HEK293 (cell line): ENCODE measurements around the gene RAB7B.

Source experiments
- CTCF ChIA-PET: fragments of 350-600 bp; formaldehyde crosslinking; extraction: SDS; loops from one replicate; lab custom pipeline; 2021; ENCODE audit warnings: antibody characterized with exemption; lab: Yijun Ruan, JAX
- POLR2A ChIA-PET: fragments of 300-600 bp; formaldehyde crosslinking; extraction: SDS; loops from one replicate; lab custom pipeline; 2020; ENCODE audit warnings: antibody characterized with exemption, inconsistent platforms; lab: Yijun Ruan, JAX
- H3K27ac ChIP-seq: fragments of 200-500 bp; sonication (Bioruptor generic); 2 replicates; pipeline ENCODE4 v1.5.1; 2014; ENCODE audit warnings: low read depth, low read length, control low read depth, inconsistent platforms; ENCODE audit errors: extremely low read depth
- H3K36me3 ChIP-seq, 2 experiments: fragments of 200-500 bp in 1 of 2; sonication (Bioruptor generic) in 1 of 2; 1 replicate in 1 of 2; 2 replicates in 1 of 2; pipeline ENCODE4 v1.5.1; 2014 to 2017; ENCODE audit warnings: inconsistent platforms in 2 of 2, low read length in 2 of 2; ENCODE audit not compliant: control insufficient read depth in 2 of 2, insufficient read depth in 1 of 2
- H3K4me1 ChIP-seq: fragments of 200-500 bp; sonication (Bioruptor generic); 2 replicates; pipeline ENCODE4 v1.5.1; 2014; ENCODE audit warnings: mild to moderate bottlenecking, low read length, inconsistent platforms; ENCODE audit not compliant: control insufficient read depth, insufficient read depth
- H3K4me3 ChIP-seq: 2 replicates; pipeline ENCODE4 v1.5.1; 2011; ENCODE audit warnings: low read depth, mild to moderate bottlenecking, control low read depth, low read length, moderate library complexity
- H3K9me3 ChIP-seq: fragments of 200-500 bp; sonication (Bioruptor generic); 2 replicates; pipeline ENCODE4 v1.5.1; 2014; ENCODE audit warnings: low read depth, low read length, inconsistent platforms; ENCODE audit not compliant: control insufficient read depth, insufficient read depth
- BCL6B ChIP-seq: fragments of 450-650 bp; formaldehyde crosslinking; IDR thresholded peaks from 2 replicates; pipeline ENCODE4 v1.5.1; 2017; ENCODE audit warnings: missing biosample characterization, missing genetic modification characterization
- GFI1B ChIP-seq: fragments of 450-650 bp; formaldehyde crosslinking; IDR thresholded peaks from 2 replicates; pipeline ENCODE4 v1.5.1; 2016; ENCODE audit warnings: missing biosample characterization, missing genetic modification characterization
- KLF8 ChIP-seq: fragments of 450-650 bp; formaldehyde crosslinking; IDR thresholded peaks from 2 replicates; pipeline ENCODE4 v1.5.1; 2016; ENCODE audit warnings: missing biosample characterization, missing genetic modification characterization
- MYNN ChIP-seq: fragments of 450-650 bp; formaldehyde crosslinking; IDR thresholded peaks from 2 replicates; pipeline ENCODE4 v1.5.1; 2016; ENCODE audit warnings: missing biosample characterization, missing genetic modification characterization, borderline replicate concordance
- PRDM4 ChIP-seq: fragments of 450-650 bp; formaldehyde crosslinking; IDR thresholded peaks from 2 replicates; pipeline ENCODE4 v1.5.1; 2017; ENCODE audit warnings: missing biosample characterization, missing genetic modification characterization
- PRDM6 ChIP-seq: fragments of 450-650 bp; formaldehyde crosslinking; IDR thresholded peaks from 2 replicates; pipeline ENCODE4 v1.5.1; 2017; ENCODE audit warnings: missing biosample characterization, missing genetic modification characterization
- TSHZ1 ChIP-seq: fragments of 450-650 bp; formaldehyde crosslinking; IDR thresholded peaks from 2 replicates; pipeline ENCODE4 v1.5.1; 2016; ENCODE audit warnings: missing biosample characterization, missing genetic modification characterization, borderline replicate concordance
- YY2 ChIP-seq: fragments of 450-650 bp; formaldehyde crosslinking; IDR thresholded peaks from 2 replicates; pipeline ENCODE4 v1.5.1; 2016; ENCODE audit warnings: missing biosample characterization, missing genetic modification characterization
- ZBTB7A ChIP-seq: fragments of 450-650 bp; formaldehyde crosslinking; IDR thresholded peaks from 2 replicates; pipeline ENCODE4 v1.5.1; 2016; ENCODE audit warnings: low read depth, missing biosample characterization, missing genetic modification characterization
- ZNF112 ChIP-seq: fragments of 450-650 bp; formaldehyde crosslinking; IDR thresholded peaks from 2 replicates; pipeline ENCODE4 v1.5.0; 2017; ENCODE audit warnings: missing biosample characterization, missing genetic modification characterization
- ZNF114 ChIP-seq: fragments of 450-650 bp; formaldehyde crosslinking; IDR thresholded peaks from 2 replicates; pipeline ENCODE4 v1.5.0; 2017; ENCODE audit warnings: missing biosample characterization, missing genetic modification characterization
- ZNF138 ChIP-seq: fragments of 450-650 bp; formaldehyde crosslinking; IDR thresholded peaks from 2 replicates; pipeline ENCODE4 v1.5.1; 2016; ENCODE audit warnings: missing biosample characterization, missing genetic modification characterization, borderline replicate concordance
- ZNF148 ChIP-seq: fragments of 450-650 bp; formaldehyde crosslinking; IDR thresholded peaks from 2 replicates; pipeline ENCODE4 v1.5.0; 2017; ENCODE audit warnings: missing biosample characterization, missing genetic modification characterization, borderline replicate concordance
- ZNF324 ChIP-seq: fragments of 450-650 bp; formaldehyde crosslinking; IDR thresholded peaks from 2 replicates; pipeline ENCODE4 v1.5.1; 2016; ENCODE audit warnings: missing biosample characterization, missing genetic modification characterization
- ZNF501 ChIP-seq: fragments of 450-650 bp; formaldehyde crosslinking; IDR thresholded peaks from 2 replicates; pipeline ENCODE4 v1.5.1; 2016; ENCODE audit warnings: missing biosample characterization, missing genetic modification characterization
- ZNF518A ChIP-seq: fragments of 450-650 bp; formaldehyde crosslinking; conservative IDR thresholded peaks from 2 replicates; pipeline ENCODE4 v1.5.1; 2016; ENCODE audit warnings: low read depth, missing biosample characterization, missing genetic modification characterization
- ZNF830 ChIP-seq: fragments of 450-650 bp; IDR thresholded peaks from 2 replicates; pipeline ENCODE4 v1.5.0; 2018; ENCODE audit warnings: missing biosample characterization, missing genetic modification characterization, low read depth, mild to moderate bottlenecking, moderate library complexity
- ZNF837 ChIP-seq: fragments of 450-650 bp; formaldehyde crosslinking; IDR thresholded peaks from 2 replicates; pipeline ENCODE4 v1.5.1; 2016; ENCODE audit warnings: missing biosample characterization, missing genetic modification characterization
- ZSCAN30 ChIP-seq: fragments of 450-650 bp; IDR thresholded peaks from 2 replicates; pipeline ENCODE4 v1.5.1; 2018; ENCODE audit warnings: missing biosample characterization, mild to moderate bottlenecking, missing genetic modification characterization, moderate library complexity

RAB7B gene

GRCh38 chr1:205971082-205971481 lies 32.1 kb downstream of the RAB7B start (continued):
- TF ChIP-seq ZNF518A (tag by site-specific recombination) (no peak), ZNF114 (tag by site-specific recombination) (no peak), ZNF837 (tag by site-specific recombination) (no peak)

GRCh38 chr1:205970486-205970885 lies 32.7 kb downstream of the RAB7B start:
- no peaks in the 10 kb centered on the region for H3K4me1 ChIP-seq
- no peak overlapping the region for H3K27ac ChIP-seq
- ChIA-PET POLR2A (no interaction called here), CTCF (interaction anchor here (0.6 to 4.5 kb wide), 5 partner anchors 14 to 312 kb away, joined by 3 to 39 read pairs (median 4); no protein-coding TSS in a partner anchor)
- no peaks in the 10 kb centered on the region for H3K9me3 ChIP-seq
- no peak overlapping the region for H3K4me3 ChIP-seq
- TF ChIP-seq BCL6B (tag by site-specific recombination) (no peak), ZBTB7A (tag by site-specific recombination) (no peak), ZNF324 (tag by site-specific recombination) (no peak), ZNF501 (tag by site-specific recombination) (no peak), PRDM6 (tag by site-specific recombination) (no peak), ZNF112 (tag by site-specific recombination) (no peak), ZNF830 (no peak), ZNF114 (tag by site-specific recombination) (no peak), TSHZ1 (tag by site-specific recombination) (no peak), ZNF148 (tag by site-specific recombination) (no peak), YY2 (no peak), PRDM4 (tag by site-specific recombination) (no peak), GFI1B (tag by site-specific recombination) (no peak), MYNN (tag by site-specific recombination) (no peak), KLF8 (tag by site-specific recombination) (no peak), ZNF138 (no peak), ZSCAN30 (no peak)
- TF ChIP-seq, all 188 proteins: peak for 0
- H3K36me3 ChIP-seq, result no peaks in the 10 kb centered on the region
